Effector memory CD4-positive, alpha-beta T cell (primary cell): ENCODE results near the gene C4orf36.
"Not testable (repeated sequence)": the region's sequence is repeated elsewhere in the genome, so short reads cannot be mapped to it uniquely, and the experiment has no call there.

ENCODE experiments used
- DNase-seq, 3 donors: peaks; one replicate each; pipeline ENCODE4 v3.0.0-alpha.2; 2020
- H3K27ac ChIP-seq: 2 replicates; pipeline ENCODE4 v1.7.0; 2013; ENCODE audit warnings: mild to moderate bottlenecking, low read length, moderate library complexity; ENCODE audit not compliant: insufficient read depth, poor library complexity, severe bottlenecking
- H3K27me3 ChIP-seq: replicated peaks from 2 replicates; pipeline ENCODE4 v1.7.0; 2013; ENCODE audit warnings: mild to moderate bottlenecking, low read length; ENCODE audit not compliant: insufficient read depth, control insufficient read depth, poor library complexity, severe bottlenecking
- H3K36me3 ChIP-seq: 2 replicates; pipeline ENCODE4 v1.7.0; 2013; ENCODE audit warnings: mild to moderate bottlenecking, low read length, moderate library complexity; ENCODE audit not compliant: control insufficient read depth, insufficient read depth
- H3K4me1 ChIP-seq: 2 replicates; pipeline ENCODE4 v1.7.0; 2013; ENCODE audit warnings: low read length, mild to moderate bottlenecking; ENCODE audit not compliant: control insufficient read depth, insufficient read depth, poor library complexity, severe bottlenecking
- H3K4me3 ChIP-seq: 2 replicates; pipeline ENCODE4 v1.7.0; 2013; ENCODE audit warnings: low read length, low read depth, mild to moderate bottlenecking; ENCODE audit not compliant: insufficient read depth, poor library complexity, severe bottlenecking
- H3K9me3 ChIP-seq: 2 replicates; pipeline ENCODE4 v1.7.0; 2013; ENCODE audit warnings: mild to moderate bottlenecking, low read length, moderate library complexity; ENCODE audit not compliant: control insufficient read depth

The C4orf36 gene

DNA sequence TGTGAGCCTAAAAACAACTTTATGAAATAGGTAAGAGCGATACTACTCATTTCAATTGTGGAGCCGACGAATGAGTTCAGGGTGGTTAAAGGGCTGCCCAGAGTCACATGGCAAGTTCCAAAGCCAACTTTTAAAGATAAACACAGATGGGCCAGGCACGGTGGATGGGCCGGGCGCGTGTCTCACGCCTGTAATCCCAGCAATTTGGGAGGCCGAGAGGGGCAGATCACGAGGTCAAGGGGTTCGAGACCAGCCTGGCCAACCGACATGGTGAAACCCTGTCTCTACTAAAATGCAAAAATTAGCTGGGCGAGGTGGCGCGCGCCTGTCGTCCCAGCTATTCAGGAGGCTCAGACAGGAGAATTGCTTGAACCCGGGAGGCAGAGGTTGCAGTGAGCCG is 914 bp upstream of the C4orf36 start:
- Histone ChIP-seq H3K4me1 (peaks cover 4% of the 10 kb centered on the region), H3K9me3 (no peaks in the 10 kb centered on the region), H3K36me3 (no peaks in the 10 kb centered on the region), H3K27me3 (no peaks in the 10 kb centered on the region), H3K27ac (no peak overlapping the region), H3K4me3 (no peak overlapping the region)
- DNase-seq = no peak

DNA sequence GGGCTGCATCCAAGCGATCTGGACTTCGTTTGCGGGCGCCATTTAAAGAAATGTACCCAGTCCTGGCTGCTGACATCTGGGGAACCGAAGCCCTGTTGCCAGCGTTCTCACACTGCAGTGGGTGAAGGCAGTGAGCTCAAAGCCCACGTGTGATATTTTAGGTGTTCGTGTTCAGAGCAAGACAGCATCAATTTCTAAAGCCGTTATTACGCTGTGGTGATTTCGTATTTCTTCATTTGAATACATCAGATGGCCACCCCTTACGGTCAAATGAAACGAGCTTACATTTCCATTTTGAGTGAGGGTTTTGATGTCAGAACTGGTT is 376 bp upstream of the C4orf36 start:
- H3K4me1 ChIP-seq = peaks cover 4% of the 10 kb centered on the region
- H3K27ac ChIP-seq = no peak overlapping the region
- no peak for DNase-seq
- no peaks in the 10 kb centered on the region for H3K27me3 ChIP-seq
- H3K36me3 ChIP-seq = no peaks in the 10 kb centered on the region
- H3K4me3 ChIP-seq = peak overlapping the region; percentile 76
- no peaks in the 10 kb centered on the region for H3K9me3 ChIP-seq

DNA sequence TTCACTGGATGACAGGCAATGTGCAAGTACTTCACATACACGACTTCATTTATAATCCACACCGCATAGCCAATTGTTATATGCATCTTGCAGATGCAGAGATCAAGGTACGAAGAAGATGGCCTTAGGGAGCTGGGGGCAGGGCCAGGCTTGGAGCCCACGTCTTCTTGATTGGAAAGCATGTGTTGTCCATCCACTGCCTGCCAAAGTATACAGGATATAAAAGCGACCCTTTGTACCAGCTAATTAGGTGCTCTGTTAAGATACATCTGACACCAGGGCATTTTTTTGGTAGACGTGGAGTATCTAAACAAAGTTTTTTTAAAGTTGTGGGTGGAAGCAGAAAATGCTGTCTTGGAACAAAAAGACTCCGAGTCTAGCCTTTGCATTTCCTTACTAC is 1.4 kb downstream of the C4orf36 start:
- DNase-seq = no peak
- no peaks in the 10 kb centered on the region for H3K36me3 ChIP-seq
- peaks cover 4% of the 10 kb centered on the region for H3K4me1 ChIP-seq
- no peaks in the 10 kb centered on the region for H3K27me3 ChIP-seq
- H3K27ac ChIP-seq = no peak overlapping the region
- no peak overlapping the region for H3K4me3 ChIP-seq
- H3K9me3 ChIP-seq = no peaks in the 10 kb centered on the region

DNA sequence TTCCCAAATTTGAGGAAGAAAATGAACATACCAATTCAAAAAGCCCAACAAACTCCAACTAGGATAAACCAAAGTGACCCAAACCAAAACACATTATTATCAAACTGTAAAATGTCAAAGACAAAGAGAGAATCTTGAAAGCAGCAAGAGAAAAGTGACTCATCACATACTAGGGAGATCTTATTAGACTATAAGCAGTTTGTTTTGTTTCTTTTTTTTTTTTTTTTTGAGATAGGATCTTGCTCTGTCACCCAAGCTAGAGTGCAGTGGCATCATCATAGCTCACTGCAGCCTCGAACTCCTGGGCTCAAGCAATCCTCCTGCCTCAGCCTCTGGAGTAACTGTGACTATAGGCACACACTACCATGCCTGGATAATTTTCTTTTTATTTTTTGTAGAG is 12.6 kb downstream of the C4orf36 start:
- Histone ChIP-seq H3K27me3 (no peaks in the 10 kb centered on the region), H3K4me3 (no peak overlapping the region), H3K27ac (no peak overlapping the region), H3K9me3 (peaks cover 10% of the 10 kb centered on the region), H3K4me1 (no peaks in the 10 kb centered on the region), H3K36me3 (no peaks in the 10 kb centered on the region)
- DNase-seq = no peak

DNA sequence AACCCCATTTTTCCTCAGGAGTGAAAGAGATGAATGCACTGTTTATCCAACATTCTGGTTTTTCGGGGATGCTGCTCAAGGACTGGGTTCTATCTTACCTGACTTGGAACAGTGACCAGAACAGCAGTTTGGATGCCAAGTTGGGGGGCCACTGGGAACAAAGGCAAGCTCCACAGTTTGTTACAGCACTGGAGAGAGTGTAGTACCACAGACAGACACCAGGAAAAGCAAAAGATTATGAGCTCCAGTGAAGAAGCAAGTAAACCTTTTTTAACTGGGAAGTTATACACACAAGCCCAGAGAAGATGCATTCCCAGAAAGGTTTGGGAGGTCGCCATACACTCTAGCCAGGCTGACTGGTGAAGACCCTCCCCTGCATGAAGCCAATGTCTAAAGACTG is 13.6 kb downstream of the C4orf36 start:
- peaks cover 10% of the 10 kb centered on the region for H3K9me3 ChIP-seq

DNA sequence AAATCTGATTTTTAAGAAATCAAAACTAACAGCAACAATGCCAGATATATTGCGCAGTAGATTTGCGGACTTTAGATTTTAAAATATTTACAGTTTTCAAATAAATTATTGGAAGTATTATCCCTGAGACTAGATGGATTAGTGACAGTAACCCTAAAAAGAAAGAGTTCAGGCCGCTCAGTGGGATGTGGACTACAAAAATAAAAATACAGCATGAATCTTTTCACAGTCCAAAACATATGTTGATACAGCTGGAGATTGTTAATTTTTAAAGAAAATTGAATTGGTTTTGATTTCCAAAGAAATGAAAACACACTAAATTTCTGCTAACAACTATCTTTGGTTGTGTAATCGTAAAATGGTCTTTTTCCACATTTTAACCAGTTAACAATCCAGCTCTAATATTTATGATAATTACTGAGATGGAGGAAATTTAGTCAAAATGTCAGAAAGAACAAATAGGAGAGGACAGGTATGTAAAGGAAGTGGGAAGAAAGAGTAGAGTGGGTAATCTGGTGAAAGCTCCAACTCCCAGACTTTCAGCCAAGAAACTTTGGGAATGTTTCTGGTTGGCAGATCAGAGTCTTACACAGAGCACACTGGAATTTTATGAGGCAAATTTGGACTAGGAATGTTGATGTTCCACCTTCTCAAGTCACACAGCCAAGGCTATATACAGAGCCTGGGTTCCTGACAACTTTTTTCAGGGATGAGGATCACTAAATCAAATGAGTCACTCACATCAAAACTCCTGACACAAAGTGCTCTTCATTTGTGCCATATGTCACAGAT is 15.1 kb downstream of the C4orf36 start:
- Histone ChIP-seq H3K27ac (no peak overlapping the region), H3K9me3 (peaks cover 10% of the 10 kb centered on the region), H3K36me3 (no peaks in the 10 kb centered on the region), H3K4me3 (no peak overlapping the region), H3K4me1 (no peaks in the 10 kb centered on the region), H3K27me3 (no peaks in the 10 kb centered on the region)
- no peak for DNase-seq

More for the DNA sequence above, 13.6 kb downstream of the C4orf36 start:
- Histone ChIP-seq H3K27ac (no peak overlapping the region), H3K4me1 (no peaks in the 10 kb centered on the region), H3K4me3 (no peak overlapping the region), H3K36me3 (no peaks in the 10 kb centered on the region), H3K27me3 (no peaks in the 10 kb centered on the region)
- no peak for DNase-seq

DNA sequence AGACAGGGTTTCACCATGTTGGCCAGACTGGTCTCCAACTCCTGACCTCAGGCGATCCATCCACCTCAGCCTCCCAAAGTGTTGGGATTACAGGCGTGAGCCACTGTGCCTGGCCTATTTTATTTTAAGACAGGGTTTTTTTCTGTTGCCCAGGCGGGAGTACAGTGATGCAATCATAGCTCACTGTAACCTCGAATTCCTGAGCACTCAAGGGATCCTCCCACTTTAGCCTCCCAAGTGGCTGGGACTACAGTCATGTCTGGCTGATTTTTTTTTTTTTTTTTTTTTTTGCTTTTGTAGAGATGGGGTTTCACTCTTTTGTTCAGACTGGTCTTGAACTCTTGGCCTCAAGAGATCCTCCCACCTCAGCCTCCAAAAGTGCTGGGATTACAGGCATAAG is 16.8 kb downstream of the C4orf36 start:
- not testable (repeated sequence) for H3K36me3 ChIP-seq, H3K4me1 ChIP-seq, H3K27ac ChIP-seq, DNase-seq, H3K27me3 ChIP-seq, H3K4me3 ChIP-seq
- H3K9me3 ChIP-seq = peaks cover 10% of the 10 kb centered on the region

DNA sequence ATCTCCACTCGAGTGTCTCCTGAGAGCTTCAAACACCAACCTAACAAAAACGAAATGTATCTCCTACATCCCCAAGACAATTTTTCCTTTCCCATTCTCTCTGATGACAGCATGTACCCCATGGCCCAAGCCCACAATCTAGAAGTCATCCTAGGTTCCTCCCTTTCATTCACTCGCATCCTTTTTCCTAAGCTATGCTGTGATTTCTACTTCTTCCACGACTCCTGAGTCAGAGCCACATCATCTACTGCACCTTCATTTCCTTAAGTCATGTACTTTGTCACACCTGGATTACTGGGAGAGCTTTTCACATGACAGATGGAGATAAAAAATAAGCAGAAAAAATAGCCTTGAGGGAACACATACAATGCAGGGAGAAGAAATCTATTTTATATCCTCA is 20.1 kb downstream of the C4orf36 start:
- Histone ChIP-seq H3K36me3 (no peaks in the 10 kb centered on the region), H3K27me3 (no peaks in the 10 kb centered on the region), H3K9me3 (no peaks in the 10 kb centered on the region), H3K4me1 (no peaks in the 10 kb centered on the region), H3K27ac (no peak overlapping the region), H3K4me3 (no peak overlapping the region)
- DNase-seq = no peak

DNA sequence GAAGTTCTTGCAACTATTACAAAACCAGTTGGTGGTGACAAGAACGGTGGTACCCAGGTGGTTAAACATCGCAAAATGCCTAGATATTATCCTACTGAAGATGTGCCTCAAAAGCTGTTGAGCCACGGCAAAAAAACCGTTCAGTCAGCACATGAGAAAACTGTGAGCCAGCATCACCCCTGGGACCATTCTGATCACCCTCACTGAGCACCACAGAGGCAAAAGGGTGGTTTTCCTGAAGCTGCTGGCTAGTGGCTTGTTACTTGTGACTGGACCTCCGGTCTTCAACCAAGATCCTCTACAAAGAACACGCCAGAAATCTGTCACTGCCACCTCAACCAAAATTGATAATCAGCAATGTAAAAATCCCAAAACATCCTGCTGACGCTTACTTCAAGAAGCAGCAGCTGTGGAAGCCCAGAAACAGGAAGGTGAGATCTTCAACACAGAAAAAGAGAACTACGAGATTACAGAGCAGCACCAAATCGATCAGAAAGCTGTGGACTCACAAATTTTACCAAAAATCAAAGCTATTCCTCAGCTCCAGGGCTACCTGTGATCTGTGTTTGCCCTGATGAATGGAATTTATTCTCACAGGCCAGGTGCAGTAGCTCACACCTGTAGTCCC is 21.7 kb downstream of the C4orf36 start:
- no peaks in the 10 kb centered on the region for H3K27me3 ChIP-seq

DNA sequence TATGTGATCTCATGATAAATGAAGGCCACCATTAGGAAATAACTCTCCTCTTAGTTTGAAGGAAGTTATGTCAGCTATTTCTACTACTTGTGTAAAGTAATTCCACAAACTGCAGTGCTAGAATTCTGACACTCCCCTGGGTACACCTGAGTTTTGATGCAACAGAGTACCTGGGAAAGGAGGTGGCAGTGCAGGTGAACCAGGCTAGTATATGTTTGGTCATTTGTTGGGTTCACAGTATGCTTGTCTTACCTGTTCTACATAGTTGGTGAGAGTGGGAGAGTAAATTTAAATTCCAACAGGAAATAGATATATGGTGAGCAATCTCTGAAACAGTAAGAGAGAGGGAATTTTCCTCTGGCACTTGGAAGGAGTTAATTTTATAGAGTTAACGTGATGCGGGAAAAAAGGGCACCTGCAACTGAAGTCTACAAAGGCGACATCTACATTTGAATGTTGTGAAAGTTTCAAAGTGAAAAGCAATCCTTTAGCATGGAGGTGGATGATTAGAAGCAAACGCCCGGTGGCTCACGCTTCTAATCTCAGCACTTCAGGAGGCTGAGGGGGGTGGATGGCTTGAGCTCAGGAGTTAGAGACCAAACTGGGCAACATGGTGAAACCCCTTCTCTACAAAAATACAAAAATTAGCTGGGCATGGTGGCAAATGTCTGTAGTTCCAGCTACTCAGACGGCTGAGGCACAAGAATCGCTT is 34.7 kb downstream of the C4orf36 start:
- H3K9me3 ChIP-seq = no peaks in the 10 kb centered on the region
- no peaks in the 10 kb centered on the region for H3K27me3 ChIP-seq
- H3K4me1 ChIP-seq = no peaks in the 10 kb centered on the region
- H3K4me3 ChIP-seq = no peak overlapping the region
- DNase-seq = no peak
- no peak overlapping the region for H3K27ac ChIP-seq
- no peaks in the 10 kb centered on the region for H3K36me3 ChIP-seq

More for the DNA sequence above, 21.7 kb downstream of the C4orf36 start:
- DNase-seq = no peak
- no peaks in the 10 kb centered on the region for H3K36me3 ChIP-seq
- H3K4me1 ChIP-seq = no peaks in the 10 kb centered on the region
- no peaks in the 10 kb centered on the region for H3K9me3 ChIP-seq
- no peak overlapping the region for H3K4me3 ChIP-seq
- H3K27ac ChIP-seq = no peak overlapping the region
